Upper lobe of left lung (tissue), 6 donors: ENCODE data around the gene ONECUT1. TPM values are rescaled to one million over a fixed set of nuclear protein-coding genes. Genes with fewer than 3 reads are reported as not detected.

Experiments used
- ATAC-seq, 2 donors: fragments of 200-7000 bp; cut with Tn5 transposase; one replicate each; pipeline ENCODE4 v1.9.1; 2022; ENCODE audit warnings: mild to moderate bottlenecking in 2 of 2, moderate library complexity in 2 of 2; ENCODE audit not compliant: low FRiP score in 2 of 2
- DNase-seq, 2 donors: peaks; one replicate each; pipeline ENCODE4 v3.0.0-alpha.2; 2019 to 2020
- H3K27ac ChIP-seq, 4 donors: fragments of 200-600 bp; sonication (generic); one replicate each; pipeline ENCODE4 v1.5.1; 2016 to 2019
- H3K27me3 ChIP-seq, 4 donors: fragments of 200-600 bp; sonication (generic); one replicate each; pipeline ENCODE4 v1.5.1; 2017 to 2019
- H3K36me3 ChIP-seq, 4 donors: fragments of 200-600 bp; sonication (generic); one replicate each; pipeline ENCODE4 v1.5.1; 2016 to 2019
- H3K4me1 ChIP-seq, 4 donors: fragments of 200-600 bp; sonication (generic); one replicate each; pipeline ENCODE4 v1.5.1; 2018 to 2019
- H3K4me3 ChIP-seq, 4 donors: fragments of 200-600 bp; sonication (generic); one replicate each; pipeline ENCODE4 v1.5.1; 2017 to 2019; ENCODE audit warnings: mild to moderate bottlenecking in 2 of 4, moderate library complexity in 1 of 4
- H3K9me3 ChIP-seq, 4 donors: fragments of 200-600 bp; sonication (generic); one replicate each; pipeline ENCODE4 v1.5.1; 2018 to 2019
- EP300 ChIP-seq, 4 donors: sonication (generic); formaldehyde crosslinking; IDR thresholded peaks; one replicate each; pipeline ENCODE4 v1.5.1; 2017; ENCODE audit warnings: antibody characterized with exemption in 4 of 4, control low read depth in 2 of 4
- POLR2A ChIP-seq, 4 donors: fragments of 450-650 bp; IDR thresholded peaks; one replicate each; pipeline ENCODE4 v1.5.1; 2016 to 2017; ENCODE audit warnings: antibody characterized with exemption in 4 of 4, mild to moderate bottlenecking in 2 of 4
- POLR2AphosphoS5 ChIP-seq, 2 donors: sonication (generic); formaldehyde crosslinking; IDR thresholded peaks; one replicate each; pipeline ENCODE4 v1.5.1; 2017; ENCODE audit warnings: antibody characterized with exemption in 2 of 2
- WGBS, 2 donors: methylation state at CpG; one replicate each; pipeline ENCODE4 v1.1.5; 2017 to 2018; 5-methylcytosine and 5-hydroxymethylcytosine counted together
- total RNA-seq, 6 donors: library from RNA; depleted of rRNA in 4 of 6; stranded (reverse); fragments of >200 nt in 4 of 6; gene quantifications; one replicate each; pipeline versions ENCODE4 v1.1.0 to v1.2.1, GENCODE V29; 2016 to 2021
- TF ChIP-seq, protein P1 (sequence below), 6 experiments: fragments of 450-650 bp in 4 of 6; fragments of 200-600 bp in 2 of 6; sonication (generic) in 2 of 6; IDR thresholded peaks; one replicate each; pipeline ENCODE4 v1.5.1; 2016 to 2019; ENCODE audit warnings: antibody characterized with exemption in 6 of 6
- donor health status: DM: no; HTN: no; CAD: no; lungs with moderate emphysema.
- donor health status: DM: no; HTN: yes; CAD: no; lungs with severe emphysema.

ONECUT1 gene
- total RNA-seq, 6 donors from 2014 or later = 0.17 TPM; not detected in 5

DNA sequence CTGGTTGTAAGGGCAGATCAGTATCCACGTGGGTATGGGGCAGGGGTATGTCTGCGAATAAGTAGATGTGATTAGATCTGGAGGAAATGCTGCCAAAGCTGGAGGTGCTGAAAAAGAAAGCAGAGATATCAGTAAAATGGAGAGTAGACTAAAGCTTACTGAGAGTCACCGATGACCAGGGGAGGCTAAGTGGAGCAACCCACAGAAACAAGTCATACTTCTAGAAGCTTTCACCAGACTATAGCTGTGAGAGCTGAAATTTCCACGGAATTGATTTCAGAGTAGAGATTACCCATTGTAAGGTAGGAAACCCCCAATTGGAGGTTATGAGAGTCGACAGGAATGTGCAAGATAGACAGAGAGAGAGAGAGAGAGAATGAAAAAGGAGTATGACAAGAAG is 27.5 kb downstream of the ONECUT1 start:
- H3K4me3 ChIP-seq = no peak overlapping the region
- 73 to 79% methylated on average over 5 of the region's 5 CpGs for WGBS, 2 donors
- H3K9me3 ChIP-seq = no peaks in the 10 kb centered on the region
- H3K4me1 ChIP-seq = no peaks in the 10 kb centered on the region
- H3K27ac ChIP-seq = no peak overlapping the region
- no peaks in the 10 kb centered on the region for H3K27me3 ChIP-seq
- TF ChIP-seq, protein P1, sequence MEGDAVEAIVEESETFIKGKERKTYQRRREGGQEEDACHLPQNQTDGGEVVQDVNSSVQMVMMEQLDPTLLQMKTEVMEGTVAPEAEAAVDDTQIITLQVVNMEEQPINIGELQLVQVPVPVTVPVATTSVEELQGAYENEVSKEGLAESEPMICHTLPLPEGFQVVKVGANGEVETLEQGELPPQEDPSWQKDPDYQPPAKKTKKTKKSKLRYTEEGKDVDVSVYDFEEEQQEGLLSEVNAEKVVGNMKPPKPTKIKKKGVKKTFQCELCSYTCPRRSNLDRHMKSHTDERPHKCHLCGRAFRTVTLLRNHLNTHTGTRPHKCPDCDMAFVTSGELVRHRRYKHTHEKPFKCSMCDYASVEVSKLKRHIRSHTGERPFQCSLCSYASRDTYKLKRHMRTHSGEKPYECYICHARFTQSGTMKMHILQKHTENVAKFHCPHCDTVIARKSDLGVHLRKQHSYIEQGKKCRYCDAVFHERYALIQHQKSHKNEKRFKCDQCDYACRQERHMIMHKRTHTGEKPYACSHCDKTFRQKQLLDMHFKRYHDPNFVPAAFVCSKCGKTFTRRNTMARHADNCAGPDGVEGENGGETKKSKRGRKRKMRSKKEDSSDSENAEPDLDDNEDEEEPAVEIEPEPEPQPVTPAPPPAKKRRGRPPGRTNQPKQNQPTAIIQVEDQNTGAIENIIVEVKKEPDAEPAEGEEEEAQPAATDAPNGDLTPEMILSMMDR (IDR thresholded peaks at IDR 0.05) = no peak
- TF ChIP-seq POLR2A (IDR thresholded peaks at IDR 0.05) = no peak
- no peak for TF ChIP-seq EP300 (IDR thresholded peaks at IDR 0.05)
- TF ChIP-seq POLR2AphosphoS5 (IDR thresholded peaks at IDR 0.05) = no peak
- H3K36me3 ChIP-seq = no peaks in the 10 kb centered on the region
- no peak for ATAC-seq
- no peak for DNase-seq

DNA sequence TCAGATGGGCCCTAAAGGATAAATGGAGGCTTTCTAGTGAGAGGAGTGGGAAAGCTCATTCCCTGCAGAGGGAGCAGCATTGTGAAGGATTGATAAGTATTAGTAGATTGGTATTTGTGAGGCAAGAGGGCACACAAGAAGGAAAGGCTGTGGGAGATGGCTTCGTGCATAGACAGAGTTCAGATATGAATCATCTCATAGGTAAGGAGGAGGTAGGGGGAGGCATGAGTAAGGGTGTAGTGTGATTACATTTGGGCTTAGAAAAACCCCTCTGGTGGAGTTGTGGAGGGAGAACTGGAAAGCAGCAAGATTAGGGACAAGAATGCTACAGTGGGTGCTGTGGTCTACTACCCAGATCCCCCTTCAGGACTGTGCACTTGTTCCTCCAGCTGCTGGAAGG is 29.6 kb downstream of the ONECUT1 start:
- no peak for TF ChIP-seq POLR2A (IDR thresholded peaks at IDR 0.05)
- TF ChIP-seq POLR2AphosphoS5 (IDR thresholded peaks at IDR 0.05) = no peak
- TF ChIP-seq EP300 (IDR thresholded peaks at IDR 0.05) = no peak
- TF ChIP-seq, protein P1 (IDR thresholded peaks at IDR 0.05) = no peak
- DNase-seq (no peak), ATAC-seq (no peak)
- WGBS, 2 donors = 63 to 90% methylated on average over 1 of the region's 1 CpG
- Histone ChIP-seq H3K9me3 (no peaks in the 10 kb centered on the region), H3K36me3 (no peaks in the 10 kb centered on the region), H3K4me1 (no peaks in the 10 kb centered on the region), H3K4me3 (no peak overlapping the region), H3K27me3 (no peaks in the 10 kb centered on the region), H3K27ac (no peak overlapping the region)

DNA sequence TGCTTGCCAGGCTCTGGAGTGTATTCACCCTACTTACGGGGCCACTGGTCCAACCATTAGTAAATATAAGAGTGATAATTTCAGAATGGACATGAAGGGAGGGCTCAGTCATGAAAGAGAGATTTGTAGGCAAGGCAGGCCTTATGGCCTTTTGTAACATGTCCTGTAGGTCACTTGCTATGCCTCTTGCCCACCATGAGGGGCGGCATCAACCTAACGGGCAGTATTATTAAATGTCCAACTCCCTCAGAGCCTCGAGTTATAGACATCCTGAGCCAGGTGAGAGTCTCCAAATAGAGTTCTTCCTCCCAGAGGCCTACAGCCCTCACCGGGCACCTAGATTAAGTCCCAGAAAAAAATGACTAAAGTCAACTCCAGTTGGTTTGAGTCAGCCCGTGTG is 30.2 kb downstream of the ONECUT1 start:
- Histone ChIP-seq H3K27ac (no peak overlapping the region), H3K27me3 (no peaks in the 10 kb centered on the region), H3K4me1 (no peaks in the 10 kb centered on the region), H3K36me3 (no peaks in the 10 kb centered on the region), H3K4me3 (no peak overlapping the region), H3K9me3 (no peaks in the 10 kb centered on the region)
- WGBS, 2 donors = 85 to 94% methylated on average over 6 of the region's 6 CpGs
- DNase-seq (no peak), ATAC-seq (no peak)
- TF ChIP-seq, protein P1 (IDR thresholded peaks at IDR 0.05) = no peak
- no peak for TF ChIP-seq EP300 (IDR thresholded peaks at IDR 0.05)
- no peak for TF ChIP-seq POLR2A (IDR thresholded peaks at IDR 0.05)
- TF ChIP-seq POLR2AphosphoS5 (IDR thresholded peaks at IDR 0.05) = no peak

DNA sequence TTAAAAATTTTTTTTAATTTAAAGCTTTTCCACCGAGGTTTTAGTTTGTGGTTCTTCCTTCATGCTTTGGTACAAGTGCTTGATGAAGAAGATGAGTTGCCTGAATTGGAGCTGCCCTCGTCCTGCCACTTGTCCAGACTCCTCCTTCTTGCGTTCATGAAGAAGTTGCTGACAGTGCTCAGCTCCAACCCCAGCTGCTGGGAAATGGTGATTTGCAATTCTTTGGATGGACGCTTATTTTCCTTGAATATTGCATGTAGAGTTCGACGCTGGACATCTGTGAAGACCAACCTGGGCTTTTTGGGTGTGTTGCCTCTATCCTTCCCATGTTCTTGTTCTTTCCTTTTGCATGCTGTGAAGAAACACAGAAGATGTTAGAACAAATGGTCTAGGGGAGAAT is 32.6 kb downstream of the ONECUT1 start:
- Histone ChIP-seq H3K36me3 (no peaks in the 10 kb centered on the region), H3K27me3 (no peaks in the 10 kb centered on the region)

DNA sequence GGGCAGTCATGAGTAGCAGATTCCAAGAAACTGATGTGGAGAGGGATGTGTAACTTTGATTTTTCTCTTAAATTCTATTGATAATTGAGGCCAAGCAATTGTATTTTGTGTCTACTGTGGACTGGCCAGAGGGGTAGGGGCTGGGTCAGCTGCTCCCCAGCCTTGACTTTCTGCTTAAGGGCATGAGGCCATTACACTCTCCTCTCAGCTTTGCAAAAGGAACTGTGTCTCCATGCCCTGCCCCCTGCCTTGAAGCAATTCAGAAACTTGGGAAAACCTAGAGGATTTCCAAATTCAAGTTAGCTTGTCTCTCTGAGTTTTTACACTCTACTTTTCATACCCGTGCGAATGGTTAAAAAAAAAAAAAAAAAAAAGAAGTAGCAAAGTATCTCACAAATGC is 38.6 kb downstream of the ONECUT1 start:
- H3K36me3 ChIP-seq = no peaks in the 10 kb centered on the region
- no peaks in the 10 kb centered on the region for H3K27me3 ChIP-seq
- no peak for DNase-seq
- H3K4me1 ChIP-seq = peaks cover 0 to 4% (median 0%) of the 10 kb centered on the region in 4 donors
- WGBS, 2 donors = 61 to 64% methylated on average over 2 of the region's 2 CpGs
- H3K9me3 ChIP-seq = no peaks in the 10 kb centered on the region
- H3K4me3 ChIP-seq = no peak overlapping the region
- no peak for ATAC-seq
- no peak overlapping the region for H3K27ac ChIP-seq
- TF ChIP-seq EP300 (IDR thresholded peaks at IDR 0.05) (no peak), POLR2A (IDR thresholded peaks at IDR 0.05) (no peak), POLR2AphosphoS5 (IDR thresholded peaks at IDR 0.05) (no peak)
- TF ChIP-seq, protein P1 (IDR thresholded peaks at IDR 0.05) = no peak

More for the DNA sequence above, 32.6 kb downstream of the ONECUT1 start:
- no peak for TF ChIP-seq POLR2A (IDR thresholded peaks at IDR 0.05)
- TF ChIP-seq EP300 (IDR thresholded peaks at IDR 0.05) = no peak
- no peak for TF ChIP-seq POLR2AphosphoS5 (IDR thresholded peaks at IDR 0.05)
- TF ChIP-seq, protein P1 (IDR thresholded peaks at IDR 0.05) = no peak
- Histone ChIP-seq H3K9me3 (no peaks in the 10 kb centered on the region), H3K4me1 (peaks cover 0 to 4% (median 0%) of the 10 kb centered on the region in 4 donors), H3K4me3 (no peak overlapping the region), H3K27ac (no peak overlapping the region)
- 88 to 89% methylated on average over 6 of the region's 6 CpGs for WGBS, 2 donors
- ATAC-seq (no peak), DNase-seq (no peak)
